Heart right ventricle (tissue), 16 donors: ENCODE measurements around the gene GRIN3B. TPM values are rescaled to one million over a fixed set of nuclear protein-coding genes. Genes with fewer than 3 reads are reported as not detected.

ENCODE experiments used
- ATAC-seq, 8 donors: fragments of 200-7000 bp; cut with Tn5 transposase; one replicate each; pipeline ENCODE4 v1.9.1; 2020; ENCODE audit warnings: mild to moderate bottlenecking in 8 of 8, moderate library complexity in 8 of 8, moderate number of reproducible peaks in 1 of 8
- DNase-seq, 2 donors: peaks; one replicate each; pipeline ENCODE4 v3.0.0-alpha.2; 2020
- H3K27ac ChIP-seq, 10 donors: fragments of 200-600 bp; sonication (generic) in 2 of 10; one replicate each; pipeline versions ENCODE4 v1.5.0 to v1.8.0; 2020 to 2022; ENCODE audit warnings: mild to moderate bottlenecking in 3 of 10
- H3K27me3 ChIP-seq, 7 donors: fragments of 200-600 bp; one replicate each; pipeline ENCODE4 v1.8.0; 2021 to 2022; ENCODE audit warnings: mild to moderate bottlenecking in 2 of 7
- H3K36me3 ChIP-seq, 9 donors: fragments of 200-600 bp; sonication (generic) in 1 of 9; one replicate each; pipeline versions ENCODE4 v1.5.0 to v1.8.0; 2020 to 2022; ENCODE audit warnings: mild to moderate bottlenecking in 2 of 9
- H3K4me1 ChIP-seq, 9 donors: fragments of 200-600 bp; sonication (generic) in 1 of 9; one replicate each; pipeline versions ENCODE4 v1.5.0 to v1.8.0; 2020 to 2022; ENCODE audit warnings: mild to moderate bottlenecking in 4 of 9
- H3K4me3 ChIP-seq, 10 donors: fragments of 200-600 bp; sonication (generic) in 2 of 10; one replicate each; pipeline versions ENCODE4 v1.5.0 to v1.8.0; 2020 to 2022; ENCODE audit warnings: mild to moderate bottlenecking in 7 of 10, moderate library complexity in 2 of 10
- H3K9me3 ChIP-seq, 11 donors: fragments of 200-600 bp in 10 of 11; sonication (generic) in 2 of 11; one replicate each; pipeline versions ENCODE4 v1.5.0 to v1.8.0; 2013 to 2022; ENCODE audit warnings: mild to moderate bottlenecking in 2 of 11, control low read depth in 1 of 11, moderate library complexity in 1 of 11
- WGBS, 2 donors: extraction: QIAGEN DNeasy Blood & Tissue Kit; methylation state at CpG; one replicate each; pipeline ENCODE4 v1.1.7; 2013; ENCODE audit warnings: inconsistent platforms in 1 of 2; 5-methylcytosine and 5-hydroxymethylcytosine counted together
- intact Hi-C, 10 donors: fragments of 100-400 bp; cut with DNase I; formaldehyde crosslinking; loops; one replicate each; pipeline versions ENCODE4 v1.11.1 to v1.14.2; 2022
- polyA plus RNA-seq, 2 donors: library from polyadenylated mRNA; stranded (reverse); fragments of 200-250 nt; gene quantifications; one replicate each; pipeline ENCODE4 v1.2.3, GENCODE V29; 2013
- total RNA-seq, 10 donors: library from RNA; stranded (reverse); fragmentation: NEBNext Ultra II Directional in 3 of 10; extraction: Animal tissue kit (Norgen Biotek cat#: 25700) in 3 of 10; gene quantifications; one replicate each; pipeline versions ENCODE4 v1.2.1 to v1.2.4, GENCODE V29; 2021 to 2023
- TF ChIP-seq, protein P1 (sequence below), 9 donors: fragments of 200-600 bp; sonication (generic) in 2 of 9; IDR thresholded peaks; one replicate each; pipeline versions ENCODE4 v1.5.0 to v1.8.0; 2021 to 2022; ENCODE audit warnings: antibody characterized with exemption in 9 of 9, mild to moderate bottlenecking in 5 of 9, moderate library complexity in 1 of 9
- donor health status: Arrhythmogenic right ventricular cardiomyopathy.
- donor health status: ischemic (EF 13 %, LVEDD 7.1; RV severe dilation, severe dysfunction).
- donor health status: healthy with polysubstance abuse.
- donor health status: DM: no; HTN: yes; CAD: no.
- donor health status: DM: no; HTN: no; CAD: no.
- donor health status: ischemic (EF 25% LVEDD 6.9; RV normal size, moderate dysfunction).
- donor health status: ischemic (EF 25% LVEDD 5.7; RV mildly dilated, moderate dysfunction).
- donor health status: healthy.
- donor health status: DM: yes; HTN: yes; CAD: no.
- donor health status: Ischemic cardiomyopathy.
- donor health status: ischemic (EF 35%, LVEDD 5.7; RV mildly dilated, moderate dysfunction).
- donor health status: nonischemic (EF 11% LVEDD 7.7; RV severe dilation, severe dysfunction).
- donor health status: DM: yes; HTN: yes; CAD: no.
- donor health status: PGD.
- donor health status: ischemic (EF 29% LVEDD 5.4; RV normal size, mild dysfunction).
- donor health status: nonischemic (EF 23%, LVEDD 6.1; RV moderate dilation, normal function).

The GRIN3B gene
- total and polyA plus RNA-seq, 12 donors, result 0.01 to 0.10 (median 0.08) TPM; not detected in 8

DNA sequence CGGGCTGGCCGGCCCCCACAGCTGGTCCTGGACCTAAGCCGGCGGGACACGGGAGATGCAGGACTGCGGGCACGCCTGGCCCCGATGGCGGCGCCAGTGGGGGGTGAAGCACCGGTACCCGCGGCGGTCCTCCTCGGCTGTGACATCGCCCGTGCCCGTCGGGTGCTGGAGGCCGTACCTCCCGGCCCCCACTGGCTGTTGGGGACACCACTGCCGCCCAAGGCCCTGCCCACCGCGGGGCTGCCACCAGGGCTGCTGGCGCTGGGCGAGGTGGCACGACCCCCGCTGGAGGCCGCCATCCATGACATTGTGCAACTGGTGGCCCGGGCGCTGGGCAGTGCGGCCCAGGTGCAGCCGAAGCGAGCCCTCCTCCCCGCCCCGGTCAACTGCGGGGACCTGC, 3.1 kb downstream of the GRIN3B start:
- Histone ChIP-seq H3K4me1 (peaks cover 0 to 18% (median 12%) of the 10 kb centered on the region in 9 donors), H3K36me3 (peaks cover 0 to under 1% (median 0%) of the 10 kb centered on the region in 9 donors), H3K4me3 (no peak overlapping the region), H3K27me3 (peaks cover 16 to 53% (median 38%) of the 10 kb centered on the region in 7 donors), H3K27ac (no peak overlapping the region), H3K9me3 (no peaks in the 10 kb centered on the region)
- ATAC-seq, result no peak
- DNase-seq, result no peak
- intact Hi-C loops, result no loop called here
- 87 to 89% methylated on average over 32 to 37 of the region's 37 CpGs for WGBS, 2 donors
- TF ChIP-seq, protein P1, sequence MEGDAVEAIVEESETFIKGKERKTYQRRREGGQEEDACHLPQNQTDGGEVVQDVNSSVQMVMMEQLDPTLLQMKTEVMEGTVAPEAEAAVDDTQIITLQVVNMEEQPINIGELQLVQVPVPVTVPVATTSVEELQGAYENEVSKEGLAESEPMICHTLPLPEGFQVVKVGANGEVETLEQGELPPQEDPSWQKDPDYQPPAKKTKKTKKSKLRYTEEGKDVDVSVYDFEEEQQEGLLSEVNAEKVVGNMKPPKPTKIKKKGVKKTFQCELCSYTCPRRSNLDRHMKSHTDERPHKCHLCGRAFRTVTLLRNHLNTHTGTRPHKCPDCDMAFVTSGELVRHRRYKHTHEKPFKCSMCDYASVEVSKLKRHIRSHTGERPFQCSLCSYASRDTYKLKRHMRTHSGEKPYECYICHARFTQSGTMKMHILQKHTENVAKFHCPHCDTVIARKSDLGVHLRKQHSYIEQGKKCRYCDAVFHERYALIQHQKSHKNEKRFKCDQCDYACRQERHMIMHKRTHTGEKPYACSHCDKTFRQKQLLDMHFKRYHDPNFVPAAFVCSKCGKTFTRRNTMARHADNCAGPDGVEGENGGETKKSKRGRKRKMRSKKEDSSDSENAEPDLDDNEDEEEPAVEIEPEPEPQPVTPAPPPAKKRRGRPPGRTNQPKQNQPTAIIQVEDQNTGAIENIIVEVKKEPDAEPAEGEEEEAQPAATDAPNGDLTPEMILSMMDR (IDR thresholded peaks at IDR 0.05), result no peak

DNA sequence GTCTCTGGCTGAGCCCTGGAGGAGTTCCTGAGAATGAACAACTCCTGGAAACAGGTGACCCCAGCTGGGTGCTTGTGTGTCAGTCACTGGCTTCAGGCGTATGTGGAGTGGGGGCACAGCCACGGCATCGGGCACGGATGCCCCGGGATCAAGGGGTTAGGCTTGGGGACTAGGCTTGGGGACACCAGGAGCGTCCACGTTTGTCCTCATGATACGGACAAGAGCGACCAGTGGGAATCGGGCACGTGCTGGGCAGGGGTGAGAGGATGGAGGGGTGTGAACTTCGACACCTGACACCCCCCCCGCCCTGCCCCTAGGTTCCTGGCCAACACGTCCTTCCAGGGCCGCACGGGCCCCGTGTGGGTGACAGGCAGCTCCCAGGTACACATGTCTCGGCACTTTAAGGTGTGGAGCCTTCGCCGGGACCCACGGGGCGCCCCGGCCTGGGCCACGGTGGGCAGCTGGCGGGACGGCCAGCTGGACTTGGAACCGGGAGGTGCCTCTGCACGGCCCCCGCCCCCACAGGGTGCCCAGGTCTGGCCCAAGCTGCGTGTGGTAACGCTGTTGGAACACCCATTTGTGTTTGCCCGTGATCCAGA, 4.1 kb downstream of the GRIN3B start:
- H3K27me3 ChIP-seq, result peaks cover 14 to 44% (median 29%) of the 10 kb centered on the region in 7 donors
- 76% methylated on average over 32 of the region's 32 CpGs for WGBS, 2 donors
- no peaks in the 10 kb centered on the region for H3K9me3 ChIP-seq
- H3K27ac ChIP-seq, result no peak overlapping the region
- no peak for ATAC-seq
- no peak for DNase-seq
- peaks cover 0 to 6% (median 0%) of the 10 kb centered on the region in 9 donors for H3K36me3 ChIP-seq
- intact Hi-C loops, result no loop called here
- H3K4me3 ChIP-seq, result no peak overlapping the region
- TF ChIP-seq, protein P1 (IDR thresholded peaks at IDR 0.05), result no peak
- peaks cover 0 to 18% (median 12%) of the 10 kb centered on the region in 9 donors for H3K4me1 ChIP-seq

- Histone ChIP-seq H3K27me3 (peaks cover 11 to 37% (median 22%) of the 10 kb centered on the region in 7 donors), H3K4me1 (peaks cover 0 to 23% (median 12%) of the 10 kb centered on the region in 9 donors), H3K4me3 (no peak overlapping the region), H3K36me3 (peaks cover 0 to 13% (median 1%) of the 10 kb centered on the region in 9 donors), H3K9me3 (no peaks in the 10 kb centered on the region), H3K27ac (no peak overlapping the region)
- WGBS, 2 donors, result 88 to 89% methylated on average over 70 of the region's 70 CpGs
- intact Hi-C loops, result no loop called here
- TF ChIP-seq, protein P1 (IDR thresholded peaks at IDR 0.05), result no peak
- ATAC-seq, result no peak
- no peak for DNase-seq
These were observed 4.8 kb downstream of the GRIN3B start for GRCh38 chr19:1004803-1005664.

- peaks cover 0 to 31% (median 17%) of the 10 kb centered on the region in 9 donors for H3K36me3 ChIP-seq
- TF ChIP-seq, protein P1 (IDR thresholded peaks at IDR 0.05), result no peak
- ATAC-seq (no peak), DNase-seq (no peak)
- H3K27ac ChIP-seq, result no peak overlapping the region
- peaks cover 0 to 20% (median 5%) of the 10 kb centered on the region in 7 donors for H3K27me3 ChIP-seq
- H3K4me1 ChIP-seq, result peaks cover 0 to 9% (median 0%) of the 10 kb centered on the region in 9 donors
- H3K4me3 ChIP-seq, result no peak overlapping the region
- 79 to 86% methylated on average over 27 of the region's 27 CpGs for WGBS, 2 donors
- H3K9me3 ChIP-seq, result no peaks in the 10 kb centered on the region
- intact Hi-C loops, result no loop called here
These were observed 6.6 kb downstream of the GRIN3B start for GRCh38 chr19:1006711-1007398.
